Common myeloid progenitor, CD34-positive (primary cell): ENCODE results near the gene CRB3.

Experiments used
- CTCF ChIA-PET: fragments of 350-600 bp; sonication (Branson Sonifier 250); formaldehyde crosslinking; loops from one replicate; lab custom pipeline; 2021; ENCODE audit warnings: antibody characterized with exemption; lab: Charles Lee
- POLR2A ChIA-PET: fragments of 350-600 bp; sonication (Branson Sonifier 250); formaldehyde crosslinking; loops from one replicate; lab custom pipeline; 2021; ENCODE audit warnings: antibody characterized with exemption; lab: Charles Lee
- DNase-seq, 3 donors: peaks; one replicate each; pipeline versions ENCODE4 v3.0.0 to v3.0.0-alpha.2; 2013
- H3K27ac ChIP-seq, 2 experiments: 1 replicate in 1 of 2; 2 replicates in 1 of 2; pipeline ENCODE4 v1.7.0; 2013; ENCODE audit warnings: inconsistent platforms in 2 of 2, low read length in 2 of 2, mild to moderate bottlenecking in 2 of 2, low read depth in 1 of 2, moderate library complexity in 1 of 2; ENCODE audit not compliant: severe bottlenecking in 2 of 2, insufficient read depth in 1 of 2, poor library complexity in 1 of 2
- H3K27me3 ChIP-seq, 5 experiments: replicated peaks in 2 of 5; 1 replicate in 3 of 5; 2 replicates in 2 of 5; pipeline versions ENCODE4 v1.6.1 to v1.7.0; 2013; ENCODE audit warnings: low read length in 4 of 5, mild to moderate bottlenecking in 2 of 5, moderate library complexity in 2 of 5, inconsistent platforms in 1 of 5; ENCODE audit not compliant: insufficient read depth in 5 of 5, control insufficient read depth in 4 of 5
- H3K36me3 ChIP-seq, 4 experiments: 1 replicate in 2 of 4; 2 replicates in 2 of 4; pipeline versions ENCODE4 v1.6.1 to v1.7.0; 2013; ENCODE audit warnings: low read length in 3 of 4, control low read depth in 1 of 4, mild to moderate bottlenecking in 1 of 4; ENCODE audit not compliant: control insufficient read depth in 4 of 4, insufficient read depth in 4 of 4
- H3K4me1 ChIP-seq, 4 experiments: 1 replicate in 3 of 4; 2 replicates in 1 of 4; pipeline versions ENCODE4 v1.6.1 to v1.7.1; 2013; ENCODE audit warnings: low read length in 3 of 4, mild to moderate bottlenecking in 3 of 4, control low read depth in 1 of 4, inconsistent platforms in 1 of 4, moderate library complexity in 1 of 4; ENCODE audit not compliant: control insufficient read depth in 4 of 4, insufficient read depth in 4 of 4; ENCODE audit errors: control extremely low read depth in 1 of 4
- H3K4me3 ChIP-seq, 7 experiments: 1 replicate in 4 of 7; 2 replicates in 3 of 7; pipeline versions ENCODE4 v1.5.1 to v1.7.0; 2013; ENCODE audit warnings: mild to moderate bottlenecking in 7 of 7, low read length in 6 of 7, moderate library complexity in 6 of 7, inconsistent platforms in 2 of 7, low read depth in 2 of 7, control low read depth in 1 of 7; ENCODE audit not compliant: insufficient read depth in 4 of 7, control insufficient read depth in 1 of 7; ENCODE audit errors: extremely low read depth in 1 of 7
- H3K9me3 ChIP-seq, 5 experiments: 1 replicate in 4 of 5; 2 replicates in 1 of 5; pipeline versions ENCODE4 v1.6.1 to v1.7.1; 2013; ENCODE audit warnings: low read length in 4 of 5, mild to moderate bottlenecking in 2 of 5, inconsistent platforms in 1 of 5, low read depth in 1 of 5, moderate library complexity in 1 of 5; ENCODE audit not compliant: control insufficient read depth in 4 of 5, insufficient read depth in 2 of 5; ENCODE audit errors: control extremely low read depth in 1 of 5
- WGBS: methylation state at CpG from one replicate; pipeline ENCODE4 v1.1.5; 2013; ENCODE audit not compliant: insufficient coverage; 5-methylcytosine and 5-hydroxymethylcytosine counted together

The CRB3 gene

DNA sequence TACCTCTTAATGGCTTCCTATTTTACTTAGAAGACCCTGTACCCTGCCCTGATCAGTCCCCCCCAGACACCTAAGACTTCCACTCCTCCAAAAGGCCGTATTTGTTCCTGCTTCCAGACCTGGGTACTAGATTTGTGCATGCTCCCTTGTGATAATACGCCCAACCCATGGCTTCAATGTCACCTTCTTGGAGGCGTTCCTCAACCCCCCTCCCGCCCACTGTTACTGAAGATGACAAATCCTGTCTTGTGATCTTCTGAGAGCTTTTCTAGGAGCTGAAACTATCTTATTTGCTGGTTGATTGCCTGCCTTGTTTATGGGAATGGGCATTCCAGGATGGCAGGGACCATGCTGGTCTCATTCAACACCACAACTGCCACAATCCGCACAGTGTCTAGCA is 13.9 kb upstream of the CRB3 start:
- no peak for DNase-seq
- H3K27ac ChIP-seq = no peak overlapping the region
- ChIA-PET CTCF (no interaction called here), POLR2A (no interaction called here)
- peaks cover 0 to 22% (median 12%) of the 10 kb centered on the region in 5 experiments for H3K9me3 ChIP-seq
- no peaks in the 10 kb centered on the region for H3K27me3 ChIP-seq
- no peaks in the 10 kb centered on the region for H3K4me1 ChIP-seq
- WGBS = 98% methylated on average over 4 of the region's 5 CpGs
- no peak overlapping the region for H3K4me3 ChIP-seq
- peaks cover 0 to 26% (median 10%) of the 10 kb centered on the region in 4 experiments for H3K36me3 ChIP-seq

DNA sequence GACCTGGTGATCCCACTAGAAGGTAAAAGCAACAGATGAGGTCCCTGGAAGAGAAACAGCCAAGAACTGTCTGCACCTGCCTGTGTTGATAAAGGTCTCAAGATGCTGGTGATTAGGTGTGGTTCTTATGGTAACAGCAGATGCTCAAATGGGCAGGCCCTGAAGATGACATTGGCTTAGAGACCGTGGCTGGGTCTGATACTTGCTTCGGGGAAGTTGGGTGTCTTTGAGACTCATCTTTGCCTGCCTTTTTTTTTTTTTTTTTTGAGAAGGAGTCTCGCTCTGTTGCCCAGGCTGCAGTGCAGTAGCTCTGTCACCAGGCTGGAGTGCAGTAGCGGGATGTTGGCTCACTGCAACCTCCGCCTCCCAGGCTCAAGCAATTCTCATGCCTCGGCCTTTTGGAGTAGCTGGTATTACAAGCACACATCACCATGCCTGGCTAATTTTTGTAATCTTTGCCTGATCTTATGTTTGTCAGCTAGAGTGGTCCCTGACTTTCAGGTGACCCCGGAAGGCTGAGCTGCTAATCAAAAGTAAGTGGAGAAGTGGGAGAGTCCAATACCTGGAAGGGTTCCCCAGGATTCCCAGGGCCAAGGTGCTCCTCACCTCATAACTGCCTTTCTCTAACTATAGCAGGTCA is 12.4 kb upstream of the CRB3 start:
- ChIA-PET CTCF (no interaction called here), POLR2A (no interaction called here)
- WGBS = 96% methylated on average over 5 of the region's 7 CpGs
- Histone ChIP-seq H3K4me1 (no peaks in the 10 kb centered on the region), H3K27me3 (no peaks in the 10 kb centered on the region), H3K36me3 (peaks cover 0 to 27% (median 11%) of the 10 kb centered on the region in 4 experiments), H3K27ac (no peak overlapping the region), H3K9me3 (peaks cover 0 to 22% (median 14%) of the 10 kb centered on the region in 5 experiments), H3K4me3 (no peak overlapping the region)
- DNase-seq = no peak

- Histone ChIP-seq H3K27ac (no peak overlapping the region), H3K27me3 (no peaks in the 10 kb centered on the region), H3K4me3 (no peak overlapping the region), H3K9me3 (peaks cover 0 to 22% (median 14%) of the 10 kb centered on the region in 5 experiments), H3K36me3 (peaks cover 0 to 27% (median 11%) of the 10 kb centered on the region in 4 experiments), H3K4me1 (no peaks in the 10 kb centered on the region)
- ChIA-PET POLR2A (no interaction called here), CTCF (no interaction called here)
- WGBS = 96% methylated on average over 18 of the region's 19 CpGs
- DNase-seq = no peak
Observed at GRCh38 chr19:6452223-6452614, 11.9 kb upstream of the CRB3 start.

- H3K27ac ChIP-seq = no peak overlapping the region
- peaks cover 0 to under 1% (median 0%) of the 10 kb centered on the region in 4 experiments for H3K4me1 ChIP-seq
- no peaks in the 10 kb centered on the region for H3K27me3 ChIP-seq
- DNase-seq = no peak
- WGBS = 100% methylated on average over 1 of the region's 2 CpGs
- H3K9me3 ChIP-seq = peaks cover 0 to 22% (median 14%) of the 10 kb centered on the region in 5 experiments
- H3K4me3 ChIP-seq = no peak overlapping the region
- peaks cover 0 to 27% (median 11%) of the 10 kb centered on the region in 4 experiments for H3K36me3 ChIP-seq
- ChIA-PET POLR2A (no interaction called here), CTCF (no interaction called here)
Observed at GRCh38 chr19:6452899-6453298, 11.2 kb upstream of the CRB3 start.

DNA sequence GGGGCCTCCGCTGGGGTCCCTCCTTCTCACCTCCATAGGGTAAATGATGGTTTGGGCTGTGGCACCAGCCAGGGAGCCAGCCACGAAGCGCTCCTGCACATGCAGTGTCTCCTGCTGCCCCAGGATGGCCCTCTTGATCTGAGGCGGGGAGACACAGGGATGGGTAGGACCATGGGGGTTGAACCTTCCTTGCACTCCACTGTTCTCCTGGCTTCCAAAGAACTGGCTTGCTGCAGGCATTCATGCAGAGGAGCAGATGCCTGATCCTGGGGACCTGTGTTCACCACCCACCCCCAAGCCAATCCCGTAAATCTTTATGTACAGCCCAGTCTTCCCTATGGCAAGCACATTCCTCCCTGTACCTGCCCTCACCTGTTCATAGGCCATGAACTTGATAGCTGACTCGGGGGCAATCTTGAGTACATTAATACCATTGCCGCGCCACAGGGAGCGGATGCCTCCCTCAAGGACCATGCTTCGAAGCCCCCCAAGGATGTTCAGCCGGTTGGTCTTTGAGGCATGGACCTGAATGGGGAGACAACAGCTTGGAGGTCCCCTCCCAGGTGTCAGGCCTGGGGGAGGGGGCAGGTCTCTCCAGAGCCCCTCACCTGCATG is 10.0 kb upstream of the CRB3 start:
- no peak overlapping the region for H3K27ac ChIP-seq
- CTCF ChIA-PET = no interaction called here
- peaks cover 0 to 27% (median 11%) of the 10 kb centered on the region in 4 experiments for H3K36me3 ChIP-seq
- H3K4me3 ChIP-seq = no peak overlapping the region
- 100% methylated on average over 9 of the region's 11 CpGs for WGBS
- DNase-seq = no peak
- POLR2A ChIA-PET = no interaction called here
- H3K9me3 ChIP-seq = peaks cover 0 to 22% (median 14%) of the 10 kb centered on the region in 5 experiments
- H3K27me3 ChIP-seq = peaks cover 0 to 4% (median 0%) of the 10 kb centered on the region in 5 experiments
- H3K4me1 ChIP-seq = peaks cover 0 to 10% (median 2%) of the 10 kb centered on the region in 4 experiments

GRCh38 chr19:6455924-6456323 is 8.1 kb upstream of the CRB3 start:
- H3K27ac ChIP-seq = no peak overlapping the region
- POLR2A ChIA-PET = no interaction called here
- CTCF ChIA-PET = interaction anchor here (1.9 kb wide), 1 partner anchor 60 kb away, joined by 4 read pairs; no protein-coding TSS in a partner anchor
- peaks cover 0 to 27% (median 11%) of the 10 kb centered on the region in 4 experiments for H3K36me3 ChIP-seq
- H3K4me3 ChIP-seq = no peak overlapping the region
- DNase-seq = no peak
- peaks cover 0 to 22% (median 14%) of the 10 kb centered on the region in 5 experiments for H3K9me3 ChIP-seq
- 99% methylated on average over 11 of the region's 15 CpGs for WGBS
- peaks cover 0 to 26% (median 17%) of the 10 kb centered on the region in 4 experiments for H3K4me1 ChIP-seq
- peaks cover 0 to 5% (median 0%) of the 10 kb centered on the region in 5 experiments for H3K27me3 ChIP-seq
